Astrocyte (in vitro differentiated cells and primary cell): ENCODE results near the gene TNFRSF25. TPM values are rescaled to one million over a fixed set of nuclear protein-coding genes. Genes with fewer than 3 reads are reported as not detected.
A peak's percentile ranks its signal among the peaks of the same experiment; 100 is the strongest.
"Not testable (repeated sequence)": the region's sequence is repeated elsewhere in the genome, so short reads cannot be mapped to it uniquely, and the experiment has no call there.

Source experiments
- DNase-seq: peaks from one replicate; pipeline ENCODE4 v3.0.0-alpha.2; 2010; ENCODE audit warnings: low read depth
- FAIRE-seq: peaks from 2 replicates; lab custom pipeline; 2011; peaks lifted over from hg19 to GRCh38; lab: Jason Lieb, UNC
- H2AFZ ChIP-seq: 2 replicates; pipeline ENCODE4 v1.6.0; 2012; ENCODE audit warnings: low read depth, low read length, inconsistent platforms
- H3K27ac ChIP-seq: 2 replicates; pipeline ENCODE4 v1.5.1; 2011; ENCODE audit warnings: low read depth, low read length, inconsistent platforms
- H3K27me3 ChIP-seq: 2 replicates; pipeline ENCODE4 v1.6.0; 2011; ENCODE audit warnings: low read length, inconsistent platforms; ENCODE audit not compliant: insufficient read depth
- H3K36me3 ChIP-seq: 2 replicates; pipeline ENCODE4 v1.5.1; 2011; ENCODE audit warnings: low read length, inconsistent platforms; ENCODE audit not compliant: insufficient read depth
- H3K4me1 ChIP-seq: 2 replicates; pipeline ENCODE4 v1.5.1; 2011; ENCODE audit warnings: low read length, inconsistent platforms; ENCODE audit not compliant: insufficient read depth
- H3K4me2 ChIP-seq: 2 replicates; pipeline ENCODE4 v1.6.0; 2012; ENCODE audit warnings: low read length, inconsistent platforms
- H3K4me3 ChIP-seq: 2 replicates; pipeline ENCODE4 v1.5.1; 2011; ENCODE audit warnings: low read depth, mild to moderate bottlenecking, low read length, inconsistent platforms; ENCODE audit not compliant: insufficient read depth
- H3K79me2 ChIP-seq: 2 replicates; pipeline ENCODE4 v1.6.0; 2012; ENCODE audit warnings: mild to moderate bottlenecking, low read length, inconsistent platforms; ENCODE audit not compliant: insufficient read depth
- H3K9ac ChIP-seq: 2 replicates; pipeline ENCODE4 v1.6.0; 2012; ENCODE audit warnings: mild to moderate bottlenecking, low read length, inconsistent platforms
- H3K9me3 ChIP-seq: 2 replicates; pipeline ENCODE4 v1.5.1; 2012; ENCODE audit warnings: low read depth, mild to moderate bottlenecking, low read length, inconsistent platforms; ENCODE audit not compliant: insufficient read depth
- H4K20me1 ChIP-seq: 2 replicates; pipeline ENCODE4 v1.6.0; 2012; ENCODE audit warnings: low read length, inconsistent platforms; ENCODE audit not compliant: insufficient read depth
- H3K27ac Mint-ChIP-seq: one replicate; pipeline ENCODE4 v1.8.0; 2021; ENCODE audit warnings: mild to moderate bottlenecking, mixed read lengths; ENCODE audit not compliant: unreplicated experiment
- H3K27me3 Mint-ChIP-seq: one replicate; pipeline ENCODE4 v1.8.0; 2021; ENCODE audit warnings: low read depth, mixed read lengths; ENCODE audit not compliant: unreplicated experiment
- H3K36me3 Mint-ChIP-seq: one replicate; pipeline ENCODE4 v1.8.0; 2021; ENCODE audit warnings: low read depth, mixed read lengths; ENCODE audit not compliant: unreplicated experiment
- H3K4me1 Mint-ChIP-seq: one replicate; pipeline ENCODE4 v1.8.0; 2021; ENCODE audit warnings: low read depth, mixed read lengths; ENCODE audit not compliant: unreplicated experiment
- H3K4me3 Mint-ChIP-seq: one replicate; pipeline ENCODE4 v1.8.0; 2021; ENCODE audit warnings: mild to moderate bottlenecking, moderate library complexity, mixed read lengths; ENCODE audit not compliant: unreplicated experiment
- H3K9me3 Mint-ChIP-seq: one replicate; pipeline ENCODE4 v1.8.0; 2021; ENCODE audit warnings: mild to moderate bottlenecking, mixed read lengths; ENCODE audit not compliant: unreplicated experiment
- EZH2 ChIP-seq: IDR thresholded peaks from 2 replicates; pipeline ENCODE4 v1.6.1; 2012; ENCODE audit warnings: mild to moderate bottlenecking, low read length, inconsistent platforms; ENCODE audit not compliant: insufficient read depth
- total RNA-seq: library from RNA; stranded (reverse); gene quantifications from 2 replicates; pipeline ENCODE4 v1.2.1, GENCODE V29; 2021
- TF ChIP-seq, protein P1 (sequence below): IDR thresholded peaks from 2 replicates; pipeline ENCODE4 v1.5.1; 2011; ENCODE audit warnings: low read depth, mild to moderate bottlenecking, inconsistent platforms, low read length, moderate library complexity; ENCODE audit not compliant: insufficient read depth

Gene TNFRSF25
- total RNA-seq, 1 donor from 2014 or later, result 18.8 TPM

DNA sequence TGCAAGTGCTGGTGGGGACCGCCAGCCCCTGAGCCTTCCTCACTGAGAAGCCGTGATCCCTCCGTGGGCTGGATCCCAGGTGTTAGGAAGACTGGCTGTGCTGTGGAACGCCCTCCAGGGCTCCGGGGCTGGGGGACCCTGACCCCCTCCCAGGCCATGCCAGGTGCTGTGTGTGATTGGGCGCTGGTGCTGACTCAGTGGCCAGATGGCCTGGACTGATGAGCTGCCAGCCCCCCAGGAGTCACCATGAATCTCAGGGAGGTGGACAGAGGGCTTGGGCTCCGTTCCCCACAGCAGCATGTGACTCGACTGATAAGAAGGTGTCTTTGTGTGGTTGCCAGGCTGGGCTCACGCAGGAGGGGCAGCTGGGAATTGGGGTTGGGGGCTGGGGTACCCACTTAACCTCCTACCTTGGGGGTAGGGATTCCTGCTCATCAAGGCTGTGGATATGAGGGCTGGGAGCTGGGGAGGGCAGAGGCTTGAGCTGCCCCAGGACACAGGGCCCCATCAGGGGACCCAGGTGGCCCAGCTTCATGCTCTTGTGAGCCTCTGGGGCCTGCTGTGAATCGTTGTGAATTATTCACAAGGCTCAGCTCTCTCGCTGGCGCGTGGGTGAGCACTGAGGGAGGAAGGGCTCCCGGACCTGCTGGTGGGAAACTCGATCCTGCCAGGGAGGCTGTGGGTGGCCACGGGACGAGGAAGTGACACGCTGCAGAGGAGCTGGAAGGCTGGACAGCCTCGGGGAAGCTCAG is 36.1 kb downstream of the TNFRSF25 start:
- H3K27ac Mint-ChIP-seq, H2AFZ ChIP-seq, H3K4me3 Mint-ChIP-seq, H3K36me3 ChIP-seq, H3K4me1 Mint-ChIP-seq, H3K9me3 Mint-ChIP-seq, H3K27ac ChIP-seq, FAIRE-seq, DNase-seq, H3K36me3 Mint-ChIP-seq, H3K9me3 ChIP-seq, H4K20me1 ChIP-seq, H3K9ac ChIP-seq, H3K79me2 ChIP-seq, H3K4me2 ChIP-seq, H3K4me3 ChIP-seq, H3K4me1 ChIP-seq: not testable (repeated sequence)
- peaks cover 59% of the 10 kb centered on the region for H3K27me3 Mint-ChIP-seq
- peaks cover 29% of the 10 kb centered on the region for H3K27me3 ChIP-seq

DNA sequence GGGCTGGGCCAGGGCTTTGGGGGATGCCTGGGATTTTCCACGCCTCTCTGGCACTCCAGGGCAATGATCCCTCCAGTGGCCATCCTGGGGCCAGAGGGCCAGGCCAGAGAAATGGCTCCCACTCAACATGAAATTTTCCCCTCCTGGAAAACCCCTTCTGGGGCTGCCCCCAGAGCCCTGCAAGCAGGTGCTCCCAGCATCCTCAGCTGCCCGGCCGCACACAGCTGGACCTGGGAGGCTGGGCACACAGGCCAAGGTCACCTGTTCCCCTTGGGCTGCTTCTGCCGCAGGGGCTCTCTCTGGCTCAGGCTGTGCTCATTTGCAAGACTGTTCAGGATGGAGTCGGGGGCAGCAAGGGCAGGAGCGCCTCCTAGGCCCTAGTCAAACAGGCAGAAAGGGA is 37.5 kb downstream of the TNFRSF25 start:
- not testable (repeated sequence) for H4K20me1 ChIP-seq, H3K36me3 Mint-ChIP-seq, H3K9ac ChIP-seq, H3K79me2 ChIP-seq, H3K4me2 ChIP-seq, DNase-seq, H3K36me3 ChIP-seq, H3K9me3 ChIP-seq, H3K9me3 Mint-ChIP-seq, H3K4me3 ChIP-seq, H3K4me3 Mint-ChIP-seq, H3K27ac Mint-ChIP-seq, H3K4me1 ChIP-seq, H3K27ac ChIP-seq, FAIRE-seq, H2AFZ ChIP-seq, H3K4me1 Mint-ChIP-seq
- H3K27me3 ChIP-seq, result peaks cover 40% of the 10 kb centered on the region
- peaks cover 53% of the 10 kb centered on the region for H3K27me3 Mint-ChIP-seq

DNA sequence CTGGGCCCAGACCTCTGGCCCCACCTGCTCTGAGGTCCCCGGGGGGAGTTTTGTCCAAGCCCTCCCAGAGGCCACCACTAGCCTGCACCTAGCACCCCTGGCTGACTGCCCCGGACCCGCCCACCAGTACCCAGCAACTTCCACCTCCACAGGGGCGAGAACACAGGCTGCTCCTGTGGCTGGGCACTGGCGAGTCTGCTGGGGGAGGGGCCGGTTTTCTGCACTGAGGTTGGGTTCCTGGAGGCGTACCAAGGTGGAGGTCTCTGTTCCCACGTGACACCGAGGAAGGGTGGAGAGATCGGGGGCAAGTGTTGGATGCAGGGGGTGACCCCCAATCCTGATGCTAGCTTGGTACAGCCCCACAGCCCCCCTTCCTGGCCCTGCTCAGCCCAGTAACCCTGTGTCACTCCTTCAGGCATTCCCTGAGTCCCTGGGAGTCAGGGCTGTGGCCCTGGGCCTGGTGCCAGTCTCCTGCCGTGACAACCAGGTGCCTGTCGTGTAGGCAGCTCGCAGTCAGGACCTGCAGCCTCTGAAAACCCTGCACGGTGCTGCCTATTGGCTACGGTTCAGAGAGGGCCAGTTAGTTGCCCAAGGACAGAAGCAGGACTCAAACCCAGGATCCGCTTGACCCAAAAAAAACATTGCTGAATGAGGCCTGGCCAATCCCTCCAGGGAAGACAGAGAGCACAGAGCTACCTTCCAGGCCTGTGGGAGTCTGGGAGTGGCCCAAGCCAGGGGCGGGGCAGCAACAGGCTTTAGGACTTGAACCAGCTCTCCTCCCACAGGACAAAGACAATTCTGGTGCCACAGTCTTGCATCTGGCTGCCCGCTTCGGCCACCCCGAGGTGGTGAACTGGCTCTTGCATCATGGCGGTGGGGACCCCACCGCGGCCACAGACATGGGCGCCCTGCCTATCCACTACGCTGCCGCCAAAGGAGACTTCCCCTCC is 38.3 kb downstream of the TNFRSF25 start:
- H4K20me1 ChIP-seq, result no peaks in the 10 kb centered on the region
- H2AFZ ChIP-seq, result no peak overlapping the region
- no peak overlapping the region for H3K4me2 ChIP-seq
- no peak overlapping the region for H3K4me3 ChIP-seq
- H3K36me3 ChIP-seq, result no peaks in the 10 kb centered on the region
- H3K4me1 ChIP-seq, result peaks cover 14% of the 10 kb centered on the region
- DNase-seq (no peak), FAIRE-seq (no peak)
- no peak overlapping the region for H3K9ac ChIP-seq
- peaks cover 53% of the 10 kb centered on the region for H3K27me3 Mint-ChIP-seq
- H3K27ac ChIP-seq, result no peak overlapping the region
- H3K27me3 ChIP-seq, result peaks cover 43% of the 10 kb centered on the region
- no peak overlapping the region for H3K4me3 Mint-ChIP-seq
- H3K9me3 ChIP-seq, result no peaks in the 10 kb centered on the region
- H3K79me2 ChIP-seq, result no peaks in the 10 kb centered on the region
- peak; percentile 6 for TF ChIP-seq EZH2
- TF ChIP-seq, protein P1, sequence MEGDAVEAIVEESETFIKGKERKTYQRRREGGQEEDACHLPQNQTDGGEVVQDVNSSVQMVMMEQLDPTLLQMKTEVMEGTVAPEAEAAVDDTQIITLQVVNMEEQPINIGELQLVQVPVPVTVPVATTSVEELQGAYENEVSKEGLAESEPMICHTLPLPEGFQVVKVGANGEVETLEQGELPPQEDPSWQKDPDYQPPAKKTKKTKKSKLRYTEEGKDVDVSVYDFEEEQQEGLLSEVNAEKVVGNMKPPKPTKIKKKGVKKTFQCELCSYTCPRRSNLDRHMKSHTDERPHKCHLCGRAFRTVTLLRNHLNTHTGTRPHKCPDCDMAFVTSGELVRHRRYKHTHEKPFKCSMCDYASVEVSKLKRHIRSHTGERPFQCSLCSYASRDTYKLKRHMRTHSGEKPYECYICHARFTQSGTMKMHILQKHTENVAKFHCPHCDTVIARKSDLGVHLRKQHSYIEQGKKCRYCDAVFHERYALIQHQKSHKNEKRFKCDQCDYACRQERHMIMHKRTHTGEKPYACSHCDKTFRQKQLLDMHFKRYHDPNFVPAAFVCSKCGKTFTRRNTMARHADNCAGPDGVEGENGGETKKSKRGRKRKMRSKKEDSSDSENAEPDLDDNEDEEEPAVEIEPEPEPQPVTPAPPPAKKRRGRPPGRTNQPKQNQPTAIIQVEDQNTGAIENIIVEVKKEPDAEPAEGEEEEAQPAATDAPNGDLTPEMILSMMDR, result no peak
- H3K36me3 Mint-ChIP-seq, result no peaks in the 10 kb centered on the region
- H3K4me1 Mint-ChIP-seq, result peaks cover 5% of the 10 kb centered on the region
- no peak overlapping the region for H3K27ac Mint-ChIP-seq
- no peaks in the 10 kb centered on the region for H3K9me3 Mint-ChIP-seq
